ELR (cell line): ENCODE measurements around the gene RNPEP.
"Not testable (repeated sequence)": the region's sequence is repeated elsewhere in the genome, so short reads cannot be mapped to it uniquely, and the experiment has no call there.

ENCODE experiments used
- DNase-seq: peaks from one replicate; pipeline ENCODE4 v3.0.0-alpha.2; 2015; ENCODE audit warnings: low read depth

Gene RNPEP

GRCh38 chr1:202011994-202012393 lies 29.5 kb downstream of the RNPEP start:
- no peak for DNase-seq

GRCh38 chr1:202012544-202013478 lies 30.4 kb downstream of the RNPEP start:
- DNase-seq: no peak

- DNase-seq: no peak
Measured at GRCh38 chr1:202013603-202014002, 31.2 kb downstream of the RNPEP start.

- DNase-seq: no peak
Measured at GRCh38 chr1:202014060-202014459, 31.6 kb downstream of the RNPEP start.

GRCh38 chr1:202014915-202015661 lies 32.6 kb downstream of the RNPEP start:
- DNase-seq: no peak

GRCh38 chr1:202015662-202015937 lies 33.2 kb downstream of the RNPEP start:
- DNase-seq: no peak

- no peak for DNase-seq
Measured at GRCh38 chr1:202016022-202016810, 33.8 kb downstream of the RNPEP start.

- DNase-seq: no peak
Measured at GRCh38 chr1:202016811-202017748, 34.6 kb downstream of the RNPEP start.

GRCh38 chr1:202017749-202018467 lies 35.5 kb downstream of the RNPEP start:
- no peak for DNase-seq

- no peak for DNase-seq
Measured at GRCh38 chr1:202018468-202019234, 36.2 kb downstream of the RNPEP start.

GRCh38 chr1:202019235-202019558 lies 36.7 kb downstream of the RNPEP start:
- not testable (repeated sequence) for DNase-seq

- DNase-seq: no peak
Measured at GRCh38 chr1:202023001-202023433, 40.6 kb downstream of the RNPEP start.

GRCh38 chr1:202029171-202029665 lies 46.8 kb downstream of the RNPEP start:
- DNase-seq: peak; percentile 95

GRCh38 chr1:202029727-202030126 lies 47.3 kb downstream of the RNPEP start:
- no peak for DNase-seq

GRCh38 chr1:202031796-202032195 lies 49.3 kb downstream of the RNPEP start:
- no peak for DNase-seq

- no peak for DNase-seq
Measured at GRCh38 chr1:202034149-202034682, 51.8 kb downstream of the RNPEP start.

- DNase-seq: peak; percentile 91
Measured at GRCh38 chr1:202034683-202035462, 52.4 kb downstream of the RNPEP start.

- DNase-seq: no peak
Measured at GRCh38 chr1:202036595-202037387, 54.3 kb downstream of the RNPEP start.
